Stomach smooth muscle (tissue), 2 donors: ENCODE measurements around the gene RHOU.

Experiments
- H3K27ac ChIP-seq: one replicate; pipeline ENCODE4 v1.7.0; 2013; ENCODE audit warnings: mild to moderate bottlenecking, low read length, inconsistent platforms
- H3K27me3 ChIP-seq, 2 donors: one replicate each; pipeline ENCODE4 v1.7.0; 2013; ENCODE audit warnings: low read length in 2 of 2; ENCODE audit not compliant: insufficient read depth in 2 of 2, control insufficient read depth in 1 of 2
- H3K36me3 ChIP-seq, 2 donors: one replicate each; pipeline ENCODE4 v1.7.0; 2013; ENCODE audit warnings: low read length in 2 of 2; ENCODE audit not compliant: control insufficient read depth in 2 of 2, insufficient read depth in 2 of 2
- H3K4me1 ChIP-seq: one replicate; pipeline ENCODE4 v1.7.0; 2013; ENCODE audit warnings: low read length; ENCODE audit not compliant: control insufficient read depth, insufficient read depth
- H3K4me3 ChIP-seq, 2 donors: one replicate each; pipeline ENCODE4 v1.7.0; 2013; ENCODE audit warnings: low read length in 2 of 2
- H3K9ac ChIP-seq, 2 donors: one replicate each; pipeline ENCODE4 v1.7.0; 2013; ENCODE audit warnings: low read length in 2 of 2, mild to moderate bottlenecking in 1 of 2
- H3K9me3 ChIP-seq, 2 donors: one replicate each; pipeline ENCODE4 v1.7.0; 2013; ENCODE audit warnings: low read length in 2 of 2; ENCODE audit not compliant: control insufficient read depth in 2 of 2
- donor health status: healthy.
- donor health status: Pancreatic carcinoma.

The RHOU gene

GRCh38 chr1:228748431-228748830, 13.2 kb downstream of the RHOU start:
- Histone ChIP-seq H3K4me3 (no peak overlapping the region), H3K9ac (no peak overlapping the region), H3K4me1 (peaks cover 2% of the 10 kb centered on the region), H3K9me3 (no peaks in the 10 kb centered on the region), H3K27ac (no peak overlapping the region), H3K36me3 (peaks cover 12 to 17% of the 10 kb centered on the region in 2 donors), H3K27me3 (no peaks in the 10 kb centered on the region)

- H3K4me1 ChIP-seq: peaks cover 2% of the 10 kb centered on the region
- H3K27me3 ChIP-seq: peaks cover 0 to 3% of the 10 kb centered on the region in 2 donors
- no peak overlapping the region for H3K27ac ChIP-seq
- no peak overlapping the region for H3K4me3 ChIP-seq
- H3K36me3 ChIP-seq: peaks cover 0 to 7% of the 10 kb centered on the region in 2 donors
- H3K9me3 ChIP-seq: no peaks in the 10 kb centered on the region
- H3K9ac ChIP-seq: no peak overlapping the region
These were observed 14.5 kb downstream of the RHOU start for GRCh38 chr1:228749765-228750164.

- Histone ChIP-seq H3K27ac (no peak overlapping the region), H3K9ac (no peak overlapping the region), H3K4me3 (no peak overlapping the region), H3K9me3 (no peaks in the 10 kb centered on the region), H3K27me3 (peaks cover 0 to 10% of the 10 kb centered on the region in 2 donors), H3K4me1 (no peaks in the 10 kb centered on the region), H3K36me3 (peaks cover 0 to 4% of the 10 kb centered on the region in 2 donors)
These were observed 15.6 kb downstream of the RHOU start for GRCh38 chr1:228750915-228751314.

DNA sequence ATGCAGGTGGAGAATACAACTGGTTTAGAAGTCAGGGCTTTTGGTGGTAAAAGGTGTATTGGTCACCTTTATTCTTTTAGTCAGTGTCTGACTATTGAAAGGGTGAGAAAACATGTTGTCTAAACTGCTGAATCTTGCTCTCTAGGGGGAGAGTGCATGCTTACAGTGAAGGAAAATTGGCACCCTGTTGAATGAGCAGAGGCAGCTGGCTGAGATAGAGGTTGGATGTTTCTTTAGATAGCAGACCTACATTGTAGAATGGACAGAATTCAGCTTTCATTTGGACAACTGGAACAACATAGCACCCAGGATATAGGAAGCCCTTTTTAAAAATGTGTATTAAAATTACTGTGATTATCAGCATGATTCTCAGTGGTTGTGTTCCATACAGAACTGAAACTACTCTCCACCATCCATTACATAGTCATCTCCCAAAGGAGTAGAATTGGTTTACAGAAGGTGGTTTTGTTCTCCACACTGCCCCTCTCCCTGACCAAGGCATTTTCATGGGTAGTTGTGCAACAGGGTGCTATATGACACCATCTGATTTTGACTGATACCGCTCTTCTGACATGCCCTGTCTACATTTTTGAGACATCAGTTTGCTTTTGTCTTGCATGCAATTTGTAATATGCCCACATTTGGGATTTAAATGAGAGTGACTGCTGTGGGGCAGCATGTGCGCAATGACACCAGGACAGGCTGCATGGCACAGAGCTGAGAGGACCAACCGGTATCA, 16.2 kb downstream of the RHOU start:
- Histone ChIP-seq H3K36me3 (peaks cover 0 to 4% of the 10 kb centered on the region in 2 donors), H3K27ac (no peak overlapping the region), H3K4me1 (no peaks in the 10 kb centered on the region), H3K9me3 (no peaks in the 10 kb centered on the region), H3K27me3 (peaks cover 2 to 10% of the 10 kb centered on the region in 2 donors), H3K4me3 (no peak overlapping the region), H3K9ac (no peak overlapping the region)

DNA sequence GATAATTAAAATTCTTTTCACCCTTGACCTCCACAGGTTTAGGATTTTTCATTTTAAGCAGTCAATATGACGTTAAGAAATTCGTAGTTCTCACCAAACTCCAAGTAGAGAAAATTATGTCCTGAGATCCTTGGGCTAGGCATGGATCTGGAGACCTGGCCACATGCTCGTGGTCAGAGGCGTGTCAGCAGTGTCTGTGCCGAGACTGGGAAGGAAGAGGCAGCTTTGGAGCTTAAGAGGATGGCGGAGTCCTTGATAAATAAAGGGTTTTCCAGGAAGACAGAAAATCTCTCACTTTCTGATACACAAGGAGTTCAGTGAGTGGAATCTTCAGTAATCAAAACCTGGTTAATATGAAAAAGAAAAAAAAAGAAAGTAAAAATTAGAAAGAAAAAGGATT, 17.0 kb downstream of the RHOU start:
- no peaks in the 10 kb centered on the region for H3K4me1 ChIP-seq
- H3K36me3 ChIP-seq: no peaks in the 10 kb centered on the region
- H3K9me3 ChIP-seq: no peaks in the 10 kb centered on the region
- no peak overlapping the region for H3K9ac ChIP-seq
- peaks cover 2 to 10% of the 10 kb centered on the region in 2 donors for H3K27me3 ChIP-seq
- H3K27ac ChIP-seq: no peak overlapping the region
- H3K4me3 ChIP-seq: no peak overlapping the region

GRCh38 chr1:228752675-228753265, 17.5 kb downstream of the RHOU start:
- H3K27me3 ChIP-seq: peaks cover 2 to 10% of the 10 kb centered on the region in 2 donors
- no peaks in the 10 kb centered on the region for H3K36me3 ChIP-seq
- H3K27ac ChIP-seq: no peak overlapping the region
- H3K4me3 ChIP-seq: no peak overlapping the region
- H3K9me3 ChIP-seq: no peaks in the 10 kb centered on the region
- no peak overlapping the region for H3K9ac ChIP-seq
- no peaks in the 10 kb centered on the region for H3K4me1 ChIP-seq

GRCh38 chr1:228753287-228753686, 18.0 kb downstream of the RHOU start:
- Histone ChIP-seq H3K9ac (no peak overlapping the region), H3K9me3 (no peaks in the 10 kb centered on the region), H3K27ac (no peak overlapping the region), H3K36me3 (no peaks in the 10 kb centered on the region), H3K4me3 (no peak overlapping the region), H3K27me3 (peaks cover 2 to 10% of the 10 kb centered on the region in 2 donors), H3K4me1 (peaks cover 3% of the 10 kb centered on the region)

GRCh38 chr1:228753786-228754360, 18.6 kb downstream of the RHOU start:
- H3K4me3 ChIP-seq: no peak overlapping the region
- H3K27ac ChIP-seq: no peak overlapping the region
- H3K4me1 ChIP-seq: peaks cover 3% of the 10 kb centered on the region
- H3K36me3 ChIP-seq: no peaks in the 10 kb centered on the region
- peaks cover 5 to 10% of the 10 kb centered on the region in 2 donors for H3K27me3 ChIP-seq
- no peak overlapping the region for H3K9ac ChIP-seq
- H3K9me3 ChIP-seq: no peaks in the 10 kb centered on the region

DNA sequence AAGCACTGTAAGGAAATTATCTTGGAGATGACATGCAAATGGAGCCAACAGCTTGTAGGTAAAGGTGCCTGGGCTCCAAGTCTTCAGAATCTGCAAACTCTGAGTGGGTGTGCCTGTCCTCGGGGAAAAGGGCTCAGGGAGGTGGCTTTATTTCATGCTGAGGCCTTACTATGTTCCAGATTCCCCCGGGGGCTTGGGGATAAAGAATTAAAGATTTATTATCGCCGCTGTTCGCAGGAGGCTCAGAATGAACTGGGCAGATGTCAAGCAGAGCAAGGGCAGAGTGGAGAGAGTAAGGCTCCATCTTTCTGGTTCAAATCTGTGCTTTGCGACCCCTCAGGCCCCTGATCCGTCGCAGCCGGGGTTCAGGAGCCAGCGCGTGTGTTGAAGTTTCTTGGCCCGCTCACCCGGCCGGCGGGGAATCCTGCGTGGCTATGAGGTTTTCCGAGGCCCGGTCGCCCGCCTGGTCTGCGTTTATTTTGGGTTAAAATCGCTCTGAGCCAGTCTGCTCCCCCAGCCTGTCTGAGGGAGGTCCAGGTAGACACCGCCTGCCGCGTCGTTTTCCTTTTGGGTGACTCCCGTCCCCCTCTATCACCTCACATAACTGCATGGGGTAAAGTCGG, 19.5 kb downstream of the RHOU start:
- Histone ChIP-seq H3K27me3 (peaks cover 6 to 10% of the 10 kb centered on the region in 2 donors), H3K4me3 (no peak overlapping the region), H3K9ac (no peak overlapping the region), H3K4me1 (peaks cover 3% of the 10 kb centered on the region), H3K36me3 (no peaks in the 10 kb centered on the region), H3K27ac (no peak overlapping the region), H3K9me3 (no peaks in the 10 kb centered on the region)

- no peak overlapping the region for H3K4me3 ChIP-seq
- H3K4me1 ChIP-seq: peaks cover 3% of the 10 kb centered on the region
- no peak overlapping the region for H3K27ac ChIP-seq
- H3K9me3 ChIP-seq: no peaks in the 10 kb centered on the region
- H3K27me3 ChIP-seq: peaks cover 6 to 10% of the 10 kb centered on the region in 2 donors
- no peak overlapping the region for H3K9ac ChIP-seq
- no peaks in the 10 kb centered on the region for H3K36me3 ChIP-seq
These were observed 20.5 kb downstream of the RHOU start for GRCh38 chr1:228755800-228756199.
